Breast epithelium (tissue), 3 donors: Measurements from ENCODE around the gene SFRP4.

Source experiments
- POLR2A ChIP-seq: fragments of 450-650 bp; IDR thresholded peaks from one replicate; pipeline ENCODE4 v1.6.1; 2016; ENCODE audit warnings: antibody characterized with exemption, mild to moderate bottlenecking, moderate library complexity
- POLR2AphosphoS5 ChIP-seq, 3 donors: sonication (generic); formaldehyde crosslinking; IDR thresholded peaks; one replicate each; pipeline ENCODE4 v1.6.1; 2017; ENCODE audit warnings: antibody characterized with exemption in 3 of 3
- TF ChIP-seq, protein P1 (sequence below), 3 donors: fragments of 450-650 bp; IDR thresholded peaks; one replicate each; pipeline ENCODE4 v1.5.1; 2016 to 2017; ENCODE audit warnings: antibody characterized with exemption in 3 of 3, mild to moderate bottlenecking in 3 of 3, moderate library complexity in 3 of 3

DNA sequence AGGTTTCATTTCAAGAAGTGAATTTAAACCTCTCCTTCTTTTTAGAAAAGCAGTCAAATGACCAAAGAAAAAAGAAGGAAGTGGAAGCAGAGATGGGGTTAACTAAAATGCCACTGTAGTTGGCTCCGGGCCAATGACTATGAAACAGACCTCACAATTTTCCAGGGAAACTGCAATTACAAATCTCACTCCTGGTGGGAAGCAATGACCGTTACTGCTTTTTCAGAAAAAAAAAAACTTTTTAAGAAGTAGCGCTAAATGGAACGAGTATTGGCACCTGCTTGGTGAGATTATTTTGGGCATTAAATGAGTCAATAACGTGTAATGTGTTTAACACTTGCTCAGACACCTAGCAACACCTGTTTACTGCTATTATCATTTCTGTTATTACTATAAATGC is 1.2 kb downstream of the SFRP4 start:
- TF ChIP-seq, protein P1, sequence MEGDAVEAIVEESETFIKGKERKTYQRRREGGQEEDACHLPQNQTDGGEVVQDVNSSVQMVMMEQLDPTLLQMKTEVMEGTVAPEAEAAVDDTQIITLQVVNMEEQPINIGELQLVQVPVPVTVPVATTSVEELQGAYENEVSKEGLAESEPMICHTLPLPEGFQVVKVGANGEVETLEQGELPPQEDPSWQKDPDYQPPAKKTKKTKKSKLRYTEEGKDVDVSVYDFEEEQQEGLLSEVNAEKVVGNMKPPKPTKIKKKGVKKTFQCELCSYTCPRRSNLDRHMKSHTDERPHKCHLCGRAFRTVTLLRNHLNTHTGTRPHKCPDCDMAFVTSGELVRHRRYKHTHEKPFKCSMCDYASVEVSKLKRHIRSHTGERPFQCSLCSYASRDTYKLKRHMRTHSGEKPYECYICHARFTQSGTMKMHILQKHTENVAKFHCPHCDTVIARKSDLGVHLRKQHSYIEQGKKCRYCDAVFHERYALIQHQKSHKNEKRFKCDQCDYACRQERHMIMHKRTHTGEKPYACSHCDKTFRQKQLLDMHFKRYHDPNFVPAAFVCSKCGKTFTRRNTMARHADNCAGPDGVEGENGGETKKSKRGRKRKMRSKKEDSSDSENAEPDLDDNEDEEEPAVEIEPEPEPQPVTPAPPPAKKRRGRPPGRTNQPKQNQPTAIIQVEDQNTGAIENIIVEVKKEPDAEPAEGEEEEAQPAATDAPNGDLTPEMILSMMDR (IDR thresholded peaks at IDR 0.05), result no peak
- TF ChIP-seq POLR2A (no peak), POLR2AphosphoS5 (IDR thresholded peaks at IDR 0.05) (no peak)
